SK-N-MC (cell line): ENCODE results near the gene EIF5B.

Experiments used
- DNase-seq: peaks from one replicate; pipeline ENCODE4 v3.0.0-alpha.2; 2011; ENCODE audit warnings: low read depth, low spot score
- H3K27ac ChIP-seq: fragments of 200-600 bp; sonication (generic); 2 replicates; pipeline ENCODE4 v1.5.1; 2016; ENCODE audit warnings: mixed run types
- H3K36me3 ChIP-seq: fragments of 200-600 bp; sonication (generic); 2 replicates; pipeline ENCODE4 v1.6.1; 2017; ENCODE audit warnings: antibody characterized with exemption, low read length, mixed read lengths; ENCODE audit not compliant: insufficient read depth
- H3K4me3 ChIP-seq: fragments of 200-600 bp; sonication (generic); 2 replicates; pipeline ENCODE4 v1.5.1; 2016
- H3K9ac ChIP-seq: fragments of 200-600 bp; sonication (generic); 2 replicates; pipeline ENCODE4 v1.8.0; 2017; ENCODE audit warnings: mixed run types, mixed read lengths; ENCODE audit not compliant: insufficient read length
- H3K9me3 ChIP-seq: fragments of 200-600 bp; sonication (generic); 2 replicates; pipeline ENCODE4 v1.6.1; 2017; ENCODE audit warnings: low read depth, mild to moderate bottlenecking, antibody characterized with exemption, low read length, moderate library complexity, mixed read lengths
- EZH2 ChIP-seq: fragments of 200-600 bp; sonication (generic); IDR thresholded peaks from one replicate; pipeline ENCODE4 v1.6.1; 2017; ENCODE audit warnings: antibody characterized with exemption
- FOXP2 ChIP-seq: optimal IDR thresholded peaks from 2 replicates; pipeline ENCODE3; 2011; ENCODE audit warnings: mild to moderate bottlenecking, moderate library complexity; ENCODE audit not compliant: insufficient read depth; ENCODE audit errors: extremely low read length, control extremely low read depth
- POLR2AphosphoS5 ChIP-seq: IDR thresholded peaks from 2 replicates; pipeline ENCODE4 v1.6.1; 2012; ENCODE audit warnings: mild to moderate bottlenecking, low read depth, low read length, borderline replicate concordance

Gene EIF5B

DNA sequence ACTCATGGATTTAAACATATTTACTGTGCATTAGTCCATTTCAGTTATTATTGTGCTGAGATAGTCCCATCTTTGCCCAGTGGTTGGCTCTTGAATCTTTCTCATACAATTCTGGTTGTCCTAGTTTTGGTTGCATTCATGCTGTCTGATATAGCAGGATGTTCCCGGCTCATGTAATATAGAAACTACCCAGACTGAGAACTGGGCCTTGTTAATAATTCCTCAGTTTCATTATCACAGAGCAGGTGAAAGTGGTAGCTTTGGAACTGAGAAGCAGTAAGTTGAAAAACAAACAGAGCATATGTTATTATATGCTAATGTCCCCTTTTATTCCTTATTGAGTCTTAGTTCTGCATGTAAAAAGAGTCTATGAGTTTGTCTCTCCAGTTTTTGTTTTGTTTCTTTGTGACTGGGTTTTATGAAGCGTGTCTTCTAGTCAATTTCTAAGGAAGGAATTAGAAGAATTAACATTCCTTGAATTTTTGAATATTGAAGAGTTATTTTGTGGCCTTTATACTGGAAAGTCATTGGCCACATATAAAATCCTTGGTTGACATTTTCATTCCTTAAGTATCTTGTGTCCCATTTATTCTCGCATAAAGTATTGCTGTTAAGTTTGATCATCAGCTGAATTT is 43.3 kb downstream of the EIF5B start:
- Histone ChIP-seq H3K9me3 (no peaks in the 10 kb centered on the region), H3K4me3 (no peak overlapping the region), H3K9ac (no peak overlapping the region), H3K36me3 (peaks cover 88% of the 10 kb centered on the region), H3K27ac (peak overlapping the region; percentile 12; the same call in 1 of the 2 replicates)
- DNase-seq = no peak
- no peak for TF ChIP-seq POLR2AphosphoS5
- TF ChIP-seq FOXP2 = no peak
- no peak for TF ChIP-seq EZH2

GRCh38 chr2:99382143-99382542 is 45.0 kb downstream of the EIF5B start:
- Histone ChIP-seq H3K36me3 (peaks cover 84% of the 10 kb centered on the region), H3K9me3 (no peaks in the 10 kb centered on the region), H3K4me3 (no peak overlapping the region), H3K9ac (no peak overlapping the region), H3K27ac (no peak overlapping the region)
- TF ChIP-seq POLR2AphosphoS5 (no peak), EZH2 (no peak), FOXP2 (no peak)
- DNase-seq = no peak

DNA sequence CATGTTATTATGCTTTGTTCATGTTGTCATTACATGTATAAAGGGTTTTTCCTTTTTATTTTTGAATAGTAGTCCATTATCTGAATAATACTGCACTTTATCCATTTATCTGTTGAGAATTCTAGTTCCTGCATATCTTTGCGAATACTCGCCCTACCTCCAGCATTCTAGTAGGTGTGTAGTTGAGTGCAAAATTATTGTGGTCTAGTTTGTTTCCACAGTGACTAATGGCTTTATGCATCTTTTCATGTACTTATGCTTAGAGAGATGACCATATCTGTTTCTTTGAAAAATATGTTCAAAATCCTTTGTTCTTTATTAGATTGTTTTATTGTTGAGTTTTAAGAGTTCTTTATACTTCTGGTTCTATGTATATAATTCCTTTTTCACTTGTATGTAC is 48.8 kb downstream of the EIF5B start:
- no peak for TF ChIP-seq FOXP2
- no peak for TF ChIP-seq EZH2
- DNase-seq = no peak
- H3K4me3 ChIP-seq = no peak overlapping the region
- H3K27ac ChIP-seq = no peak overlapping the region
- no peak overlapping the region for H3K9ac ChIP-seq
- peaks cover 60% of the 10 kb centered on the region for H3K36me3 ChIP-seq
- H3K9me3 ChIP-seq = no peaks in the 10 kb centered on the region

GRCh38 chr2:99388892-99389291 is 51.7 kb downstream of the EIF5B start:
- peaks cover 50% of the 10 kb centered on the region for H3K36me3 ChIP-seq
- no peak overlapping the region for H3K4me3 ChIP-seq
- TF ChIP-seq POLR2AphosphoS5 (no peak), EZH2 (no peak), FOXP2 (no peak)
- DNase-seq = no peak
- no peaks in the 10 kb centered on the region for H3K9me3 ChIP-seq
- no peak overlapping the region for H3K27ac ChIP-seq
- H3K9ac ChIP-seq = no peak overlapping the region

- H3K36me3 ChIP-seq = peaks cover 51% of the 10 kb centered on the region
- H3K4me3 ChIP-seq = no peak overlapping the region
- H3K27ac ChIP-seq = no peak overlapping the region
- no peaks in the 10 kb centered on the region for H3K9me3 ChIP-seq
- no peak for DNase-seq
- no peak overlapping the region for H3K9ac ChIP-seq
- TF ChIP-seq POLR2AphosphoS5 (no peak), EZH2 (no peak), FOXP2 (no peak)
Measured at GRCh38 chr2:99389371-99389770, 52.2 kb downstream of the EIF5B start.

GRCh38 chr2:99389946-99390345 is 52.8 kb downstream of the EIF5B start:
- no peak for TF ChIP-seq POLR2AphosphoS5
- peaks cover 52% of the 10 kb centered on the region for H3K36me3 ChIP-seq
- H3K27ac ChIP-seq = no peak overlapping the region
- H3K4me3 ChIP-seq = no peak overlapping the region
- H3K9ac ChIP-seq = no peak overlapping the region
- DNase-seq = no peak
- H3K9me3 ChIP-seq = no peaks in the 10 kb centered on the region

GRCh38 chr2:99395589-99396130 is 58.5 kb downstream of the EIF5B start:
- Histone ChIP-seq H3K9me3 (no peaks in the 10 kb centered on the region), H3K9ac (no peak overlapping the region), H3K27ac (no peak overlapping the region), H3K36me3 (peaks cover 88% of the 10 kb centered on the region), H3K4me3 (no peak overlapping the region)
- TF ChIP-seq FOXP2 (no peak), EZH2 (no peak), POLR2AphosphoS5 (no peak)
- DNase-seq = no peak

DNA sequence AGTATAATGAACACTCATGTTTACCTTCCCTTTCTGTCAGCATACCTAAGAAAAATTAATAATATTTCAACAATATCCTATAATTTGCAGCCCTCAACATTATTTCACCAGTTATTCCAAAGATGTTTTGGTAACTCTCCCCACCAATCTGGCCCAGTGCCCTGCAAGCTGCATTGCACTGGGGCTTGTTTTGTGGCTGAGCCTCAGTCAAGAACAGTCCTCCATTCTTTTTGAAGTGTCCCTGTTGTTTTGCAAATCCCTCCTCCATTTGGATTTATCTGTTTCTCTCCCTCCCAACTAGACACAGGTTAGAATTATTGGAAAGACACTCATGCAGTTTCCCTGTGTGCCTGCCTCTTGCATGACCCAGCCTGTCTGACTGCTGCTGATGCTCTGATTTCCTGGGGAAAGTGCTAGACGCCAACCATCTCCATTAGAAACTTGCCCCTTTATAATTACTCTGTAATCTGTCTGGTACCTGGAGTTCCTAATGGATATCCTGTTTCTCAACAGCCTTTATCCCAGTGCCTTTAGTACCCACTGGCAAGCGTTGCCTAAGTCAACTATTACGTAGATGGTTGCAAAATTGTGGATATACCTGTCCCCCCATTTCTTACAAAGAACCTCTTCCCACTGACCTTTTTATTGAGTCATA is 60.2 kb downstream of the EIF5B start:
- Histone ChIP-seq H3K9ac (no peak overlapping the region), H3K36me3 (peaks cover 89% of the 10 kb centered on the region), H3K9me3 (no peaks in the 10 kb centered on the region), H3K27ac (no peak overlapping the region), H3K4me3 (no peak overlapping the region)
- TF ChIP-seq FOXP2 = no peak
- no peak for TF ChIP-seq EZH2
- TF ChIP-seq POLR2AphosphoS5 = no peak
- DNase-seq = no peak
